CD14-positive monocyte (primary cell): ENCODE results near the gene CLEC1B. TPM values are rescaled to one million over a fixed set of nuclear protein-coding genes. Genes with fewer than 3 reads are reported as not detected.

Experiments
- DNase-seq, 3 donors: peaks; one replicate each; pipeline ENCODE4 v3.0.0-alpha.2; 2011 to 2022
- H2AFZ ChIP-seq: 2 replicates; pipeline ENCODE4 v1.6.0; 2012; ENCODE audit warnings: mild to moderate bottlenecking, low read depth, low read length, inconsistent platforms; ENCODE audit not compliant: insufficient read depth, poor library complexity, severe bottlenecking
- H3K27ac ChIP-seq, 2 donors: 1 replicate in 1 of 2; 2 replicates in 1 of 2; pipeline ENCODE4 v1.5.1; 2012 to 2013; ENCODE audit warnings: low read length in 2 of 2, control low read depth in 1 of 2, inconsistent platforms in 1 of 2, low read depth in 1 of 2, mild to moderate bottlenecking in 1 of 2
- H3K27me3 ChIP-seq, 2 donors: one replicate each; pipeline versions ENCODE4 v1.6.0 to v1.6.1; 2011 to 2013; ENCODE audit warnings: low read length in 2 of 2; ENCODE audit not compliant: control insufficient read depth in 2 of 2, insufficient read depth in 2 of 2
- H3K36me3 ChIP-seq, 2 donors: replicated peaks in 1 of 2; 1 replicate in 1 of 2; 2 replicates in 1 of 2; pipeline versions ENCODE4 v1.5.1 to v1.6.1; 2012 to 2013; ENCODE audit warnings: low read length in 2 of 2, control low read depth in 1 of 2, inconsistent platforms in 1 of 2, mild to moderate bottlenecking in 1 of 2; ENCODE audit not compliant: insufficient read depth in 2 of 2, control insufficient read depth in 1 of 2
- H3K4me1 ChIP-seq, 2 donors: 1 replicate in 1 of 2; 2 replicates in 1 of 2; pipeline versions ENCODE4 v1.5.1 to v1.6.1; 2012 to 2013; ENCODE audit warnings: low read length in 2 of 2, control low read depth in 1 of 2, inconsistent platforms in 1 of 2, mild to moderate bottlenecking in 1 of 2, moderate library complexity in 1 of 2; ENCODE audit not compliant: insufficient read depth in 2 of 2, control insufficient read depth in 1 of 2
- H3K4me2 ChIP-seq: replicated peaks from 2 replicates; pipeline ENCODE3; 2012; ENCODE audit warnings: low read length, moderate library complexity, mild to moderate bottlenecking; ENCODE audit not compliant: poor library complexity, severe bottlenecking; ENCODE audit errors: extremely low read depth
- H3K4me3 ChIP-seq, 3 experiments: fragments of 200-600 bp in 1 of 3; sonication (generic) in 1 of 3; replicated peaks in 1 of 3; 1 replicate in 2 of 3; 2 replicates in 1 of 3; pipeline ENCODE4 v1.5.1; 2011 to 2013; ENCODE audit warnings: low read length in 3 of 3, mild to moderate bottlenecking in 3 of 3, control low read depth in 2 of 3, low read depth in 2 of 3, inconsistent platforms in 1 of 3, moderate library complexity in 1 of 3
- H3K79me2 ChIP-seq: 2 replicates; pipeline ENCODE4 v1.6.0; 2012; ENCODE audit warnings: mild to moderate bottlenecking, control low read depth, inconsistent platforms, low read length, moderate library complexity; ENCODE audit not compliant: insufficient read depth
- H3K9ac ChIP-seq: 2 replicates; pipeline ENCODE4 v1.6.0; 2017; ENCODE audit warnings: low read length, mild to moderate bottlenecking; ENCODE audit not compliant: insufficient read depth, poor library complexity, severe bottlenecking
- H3K9me3 ChIP-seq, 2 donors: replicated peaks in 1 of 2; 1 replicate in 1 of 2; 2 replicates in 1 of 2; pipeline versions ENCODE4 v1.5.1 to v1.6.1; 2012 to 2013; ENCODE audit warnings: low read length in 2 of 2, control low read depth in 1 of 2; ENCODE audit not compliant: control insufficient read depth in 1 of 2, insufficient read depth in 1 of 2
- H4K20me1 ChIP-seq: 2 replicates; pipeline ENCODE4 v1.6.0; 2012; ENCODE audit warnings: mild to moderate bottlenecking, low read length, control low read depth, moderate library complexity; ENCODE audit not compliant: insufficient read depth
- H3K27ac Mint-ChIP-seq, 7 donors: one replicate each; pipeline ENCODE4 v1.8.0; 2020; ENCODE audit warnings: mild to moderate bottlenecking in 7 of 7, mixed read lengths in 7 of 7, moderate library complexity in 6 of 7, inconsistent platforms in 2 of 7
- H3K27me3 Mint-ChIP-seq, 3 donors: one replicate each; pipeline ENCODE4 v1.8.0; 2021 to 2022; ENCODE audit warnings: low read depth in 3 of 3, mild to moderate bottlenecking in 3 of 3, mixed read lengths in 3 of 3, moderate library complexity in 3 of 3, inconsistent platforms in 1 of 3
- H3K36me3 Mint-ChIP-seq, 2 donors: one replicate each; pipeline ENCODE4 v1.8.0; 2020; ENCODE audit warnings: mixed read lengths in 2 of 2, inconsistent platforms in 1 of 2, mild to moderate bottlenecking in 1 of 2
- H3K4me1 Mint-ChIP-seq: one replicate; pipeline ENCODE4 v1.8.0; 2020; ENCODE audit warnings: mild to moderate bottlenecking, mixed read lengths
- H3K4me3 Mint-ChIP-seq, 2 donors: one replicate each; pipeline ENCODE4 v1.8.0; 2020; ENCODE audit warnings: mild to moderate bottlenecking in 2 of 2, mixed read lengths in 2 of 2, moderate library complexity in 1 of 2
- H3K9me3 Mint-ChIP-seq, 7 donors: one replicate each; pipeline ENCODE4 v1.8.0; 2020 to 2022; ENCODE audit warnings: mixed read lengths in 7 of 7, mild to moderate bottlenecking in 6 of 7, moderate library complexity in 6 of 7, inconsistent platforms in 2 of 7
- WGBS: methylation state at CpG from one replicate; pipeline ENCODE4 v1.1.5; 2013; ENCODE audit warnings: missing lambda C conversion rate; ENCODE audit not compliant: insufficient coverage; 5-methylcytosine and 5-hydroxymethylcytosine counted together
- intact Hi-C, 2 donors: fragments of 100-400 bp; cut with micrococcal nuclease; formaldehyde crosslinking; loops; one replicate each; pipeline versions ENCODE4 v1.15.0 to v1.15.1; 2023
- polyA plus RNA-seq, 3 donors: library from polyadenylated mRNA; depleted of rRNA in 1 of 3; unstranded in 2 of 3; stranded (reverse) in 1 of 3; fragments of 300-500 nt in 2 of 3; fragments of >200 nt in 1 of 3; fragmentation: Illumina TruSeq in 2 of 3; gene quantifications; 1 replicate in 2 of 3; 2 replicates in 1 of 3; pipeline ENCODE4 v1.2.3, GENCODE V29; 2012 to 2021
- TF ChIP-seq, protein P1 (sequence below): fragments of 200-600 bp; IDR thresholded peaks from one replicate; pipeline ENCODE4 v1.8.0; 2022; ENCODE audit warnings: antibody characterized with exemption, mild to moderate bottlenecking

The CLEC1B gene
- polyA plus RNA-seq, 3 donors: 3.5 to 3.9 TPM; not detected in 1

GRCh38 chr12:10015450-10015849 lies 16.5 kb upstream of the CLEC1B start:
- intact Hi-C loops: no loop called here
- Histone ChIP-seq H3K27ac (no peak overlapping the region), H3K9me3 (no peaks in the 10 kb centered on the region), H3K36me3 (peaks cover 25 to 68% of the 10 kb centered on the region in 2 donors), H3K4me2 (no peak overlapping the region), H2AFZ (no peak overlapping the region), H3K27me3 (no peaks in the 10 kb centered on the region), H3K9ac (no peak overlapping the region), H3K4me3 (no peak overlapping the region), H4K20me1 (no peaks in the 10 kb centered on the region), H3K4me1 (peaks cover 10 to 13% of the 10 kb centered on the region in 2 donors), H3K79me2 (no peaks in the 10 kb centered on the region)
- peaks cover 0 to 3% (median 0%) of the 10 kb centered on the region in 3 donors for H3K27me3 Mint-ChIP-seq
- no peak overlapping the region for H3K4me3 Mint-ChIP-seq
- peaks cover 11% of the 10 kb centered on the region for H3K4me1 Mint-ChIP-seq
- WGBS: no CpG with 5 or more reads among the region's 4 CpGs
- H3K9me3 Mint-ChIP-seq: peaks cover 0 to 4% (median 3%) of the 10 kb centered on the region in 7 donors
- no peak overlapping the region for H3K27ac Mint-ChIP-seq
- TF ChIP-seq, protein P1, sequence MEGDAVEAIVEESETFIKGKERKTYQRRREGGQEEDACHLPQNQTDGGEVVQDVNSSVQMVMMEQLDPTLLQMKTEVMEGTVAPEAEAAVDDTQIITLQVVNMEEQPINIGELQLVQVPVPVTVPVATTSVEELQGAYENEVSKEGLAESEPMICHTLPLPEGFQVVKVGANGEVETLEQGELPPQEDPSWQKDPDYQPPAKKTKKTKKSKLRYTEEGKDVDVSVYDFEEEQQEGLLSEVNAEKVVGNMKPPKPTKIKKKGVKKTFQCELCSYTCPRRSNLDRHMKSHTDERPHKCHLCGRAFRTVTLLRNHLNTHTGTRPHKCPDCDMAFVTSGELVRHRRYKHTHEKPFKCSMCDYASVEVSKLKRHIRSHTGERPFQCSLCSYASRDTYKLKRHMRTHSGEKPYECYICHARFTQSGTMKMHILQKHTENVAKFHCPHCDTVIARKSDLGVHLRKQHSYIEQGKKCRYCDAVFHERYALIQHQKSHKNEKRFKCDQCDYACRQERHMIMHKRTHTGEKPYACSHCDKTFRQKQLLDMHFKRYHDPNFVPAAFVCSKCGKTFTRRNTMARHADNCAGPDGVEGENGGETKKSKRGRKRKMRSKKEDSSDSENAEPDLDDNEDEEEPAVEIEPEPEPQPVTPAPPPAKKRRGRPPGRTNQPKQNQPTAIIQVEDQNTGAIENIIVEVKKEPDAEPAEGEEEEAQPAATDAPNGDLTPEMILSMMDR: no peak
- DNase-seq: no peak
- peaks cover 51 to 66% of the 10 kb centered on the region in 2 donors for H3K36me3 Mint-ChIP-seq

GRCh38 chr12:10012630-10013330 lies 13.9 kb upstream of the CLEC1B start:
- Mint-ChIP-seq H3K36me3 (peaks cover 58 to 68% of the 10 kb centered on the region in 2 donors), H3K4me3 (no peak overlapping the region), H3K9me3 (peaks cover 0 to 6% (median 3%) of the 10 kb centered on the region in 7 donors), H3K4me1 (peaks cover 12% of the 10 kb centered on the region), H3K27ac (no peak overlapping the region), H3K27me3 (peaks cover 0 to 3% (median 0%) of the 10 kb centered on the region in 3 donors)
- H3K9ac ChIP-seq: no peak overlapping the region
- H3K79me2 ChIP-seq: no peaks in the 10 kb centered on the region
- TF ChIP-seq, protein P1: no peak
- WGBS: 100% methylated on average over 1 of the region's 6 CpGs
- H3K4me1 ChIP-seq: peaks cover 3 to 4% of the 10 kb centered on the region in 2 donors
- H3K27ac ChIP-seq: no peak overlapping the region
- no peaks in the 10 kb centered on the region for H3K9me3 ChIP-seq
- no peak overlapping the region for H3K4me3 ChIP-seq
- no peak for DNase-seq
- no peak overlapping the region for H3K4me2 ChIP-seq
- H4K20me1 ChIP-seq: no peaks in the 10 kb centered on the region
- H2AFZ ChIP-seq: no peak overlapping the region
- intact Hi-C loops: no loop called here
- no peaks in the 10 kb centered on the region for H3K27me3 ChIP-seq
- H3K36me3 ChIP-seq: peaks cover 25 to 73% of the 10 kb centered on the region in 2 donors
